22Rv1 (cell line): ENCODE results near the gene POPDC3.

ENCODE experiments used
- CTCF ChIP-seq: fragments of 450-650 bp; IDR thresholded peaks from 2 replicates; pipeline ENCODE4 v1.5.1; 2017; ENCODE audit warnings: mild to moderate bottlenecking
- ZFX ChIP-seq: fragments of 450-650 bp; IDR thresholded peaks from 2 replicates; pipeline ENCODE4 v1.6.1; 2017; ENCODE audit warnings: antibody characterized with exemption, borderline replicate concordance

GRCh38 chr6:105108631-105109262 is 71.1 kb downstream of the POPDC3 start:
- TF ChIP-seq CTCF (no peak), ZFX (no peak)
